PC-3 (cell line): Measurements from ENCODE around the gene USP25.

Source experiments
- CTCF ChIP-seq: fragments of 300-600 bp; sonication (generic); conservative IDR thresholded peaks from 2 replicates; pipeline ENCODE4 v1.5.1; 2017; ENCODE audit warnings: antibody characterized with exemption, low read depth, mild to moderate bottlenecking, low read length
- EZH2 ChIP-seq: fragments of 300-600 bp; sonication (generic); IDR thresholded peaks from one replicate; pipeline ENCODE4 v1.6.1; 2017; ENCODE audit warnings: antibody characterized with exemption, mild to moderate bottlenecking, low read length; ENCODE audit not compliant: unreplicated experiment
- EZH2phosphoT487 ChIP-seq: fragments of 300-600 bp; sonication (generic); IDR thresholded peaks from 2 replicates; pipeline ENCODE4 v1.6.1; 2018; ENCODE audit warnings: mild to moderate bottlenecking, antibody characterized with exemption, low read length, borderline replicate concordance

GRCh38 chr21:15929536-15929935 is 199.8 kb downstream of the USP25 start:
- no peak for TF ChIP-seq CTCF
- no peak for TF ChIP-seq EZH2
- no peak for TF ChIP-seq EZH2phosphoT487
